ENCODE measurements around the gene SLIT1.

SLIT1 gene

DNA sequence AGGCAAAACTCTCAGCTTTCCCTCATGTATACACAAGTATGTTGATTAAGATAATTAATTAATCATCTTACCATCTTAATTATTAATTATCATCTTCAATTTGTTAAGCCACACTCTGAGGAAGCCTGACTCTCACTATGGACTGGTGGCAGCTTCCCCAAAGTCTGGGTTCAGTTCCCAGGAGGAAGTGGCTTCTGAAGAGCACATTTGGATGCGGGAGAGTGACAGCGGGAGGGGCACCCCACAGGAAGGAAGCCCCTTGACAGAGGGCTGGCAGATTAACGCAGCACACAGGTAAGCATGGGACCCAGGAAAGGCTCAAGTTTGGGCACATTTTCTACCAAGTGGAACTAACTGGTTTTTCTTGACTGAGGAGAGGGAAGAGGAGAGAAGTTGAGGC, 13.4 kb upstream of the SLIT1 start:
- no peaks in the 10 kb centered on the region for H3K36me3 ChIP-seq (ENCODE audit: insufficient read depth, low read length)
- peaks cover 4% of the 10 kb centered on the region for H3K4me1 ChIP-seq (ENCODE audit: control insufficient read depth, insufficient read depth, low read length)
- H3K9me3 ChIP-seq (replicated peaks; ENCODE audit: low read length) = peaks cover 2% of the 10 kb centered on the region
- H3K27me3 ChIP-seq (ENCODE audit: control insufficient read depth, insufficient read depth, low read length) = peaks cover 46% of the 10 kb centered on the region
- no peak overlapping the region for H3K9ac ChIP-seq (ENCODE audit: low read depth, low read length)
- no peak overlapping the region for H3K4me2 ChIP-seq (ENCODE audit: low read length)
- no peak overlapping the region for H3K4me3 ChIP-seq (ENCODE audit: low read length)

DNA sequence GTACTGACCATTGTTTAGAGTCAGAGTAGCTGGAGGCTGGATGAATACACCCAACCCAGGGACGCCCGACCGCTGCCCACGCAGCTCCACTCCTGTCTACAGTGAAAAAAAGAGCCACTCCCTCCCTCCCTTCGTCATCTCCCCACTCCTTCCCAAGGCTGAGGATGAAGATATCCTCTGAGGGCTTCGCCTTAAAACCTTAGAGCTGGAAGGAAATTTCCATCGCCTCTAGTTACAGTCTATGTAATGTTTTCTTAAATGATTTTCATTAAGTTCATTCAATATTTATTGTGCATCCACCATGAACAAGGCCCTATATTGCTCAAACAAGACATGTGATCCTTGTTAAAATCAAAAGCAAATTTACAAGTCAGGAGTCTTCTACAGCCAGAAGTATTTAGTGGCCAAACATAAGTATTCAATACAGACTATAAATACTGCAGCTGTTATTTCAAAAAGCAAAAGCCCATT, 11.3 kb upstream of the SLIT1 start:
- Histone ChIP-seq H3K4me2 (ENCODE audit: low read length) (no peak overlapping the region), H3K9me3 (replicated peaks; ENCODE audit: low read length) (no peaks in the 10 kb centered on the region), H3K27me3 (ENCODE audit: control insufficient read depth, insufficient read depth, low read length) (peaks cover 58% of the 10 kb centered on the region), H3K4me1 (ENCODE audit: control insufficient read depth, insufficient read depth, low read length) (peaks cover 4% of the 10 kb centered on the region), H3K36me3 (ENCODE audit: insufficient read depth, low read length) (no peaks in the 10 kb centered on the region), H3K9ac (ENCODE audit: low read depth, low read length) (no peak overlapping the region), H3K4me3 (ENCODE audit: low read length) (no peak overlapping the region)

DNA sequence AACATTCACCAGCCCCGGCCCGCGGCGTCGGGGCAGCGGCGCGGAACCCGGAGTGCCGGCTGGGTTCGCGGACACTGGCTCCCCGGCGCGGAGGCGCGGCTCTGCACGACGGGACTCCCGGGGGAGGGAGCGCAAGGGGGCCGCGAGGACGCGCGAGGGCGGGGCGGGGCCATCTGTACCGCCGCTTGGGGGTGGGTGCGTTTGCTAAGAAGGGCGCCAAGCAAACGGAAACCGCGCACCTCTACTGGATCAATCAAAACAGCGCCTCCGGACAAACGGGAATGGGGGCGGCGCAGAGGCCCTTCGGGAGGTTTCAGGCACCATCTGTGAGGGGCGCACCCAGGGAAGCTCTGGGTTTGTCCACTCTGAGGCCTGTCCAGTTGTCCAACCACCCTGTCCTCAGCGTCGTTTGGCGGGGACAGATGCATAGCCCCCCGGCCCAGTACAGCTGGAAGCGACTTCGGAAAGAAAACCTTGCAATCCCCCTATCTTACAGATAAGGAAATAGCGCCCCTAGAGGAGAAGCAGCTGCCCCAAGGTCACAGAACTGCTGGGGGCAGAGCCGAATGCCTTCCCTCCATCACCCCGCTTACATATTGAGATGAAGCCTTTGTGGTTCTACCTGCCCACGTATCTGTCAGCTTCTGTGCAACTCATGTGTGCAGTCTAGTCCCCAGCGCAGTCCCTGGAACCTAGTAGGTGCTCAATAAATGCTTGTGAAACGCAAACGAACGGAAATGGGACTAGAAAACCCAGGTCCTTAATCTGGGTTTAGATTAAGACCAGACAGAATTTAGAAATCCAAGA, 10.7 kb upstream of the SLIT1 start:
- H3K4me2 ChIP-seq (ENCODE audit: low read length) = peak overlapping the region; percentile 95
- H3K36me3 ChIP-seq (ENCODE audit: insufficient read depth, low read length) = no peaks in the 10 kb centered on the region
- H3K4me3 ChIP-seq (ENCODE audit: low read length) = peak overlapping the region; percentile 74
- peak overlapping the region; percentile 13 for H3K9ac ChIP-seq (ENCODE audit: low read depth, low read length)
- H3K4me1 ChIP-seq (ENCODE audit: control insufficient read depth, insufficient read depth, low read length) = peaks cover 4% of the 10 kb centered on the region
- peaks cover 62% of the 10 kb centered on the region for H3K27me3 ChIP-seq (ENCODE audit: control insufficient read depth, insufficient read depth, low read length)
- no peaks in the 10 kb centered on the region for H3K9me3 ChIP-seq (replicated peaks; ENCODE audit: low read length)

DNA sequence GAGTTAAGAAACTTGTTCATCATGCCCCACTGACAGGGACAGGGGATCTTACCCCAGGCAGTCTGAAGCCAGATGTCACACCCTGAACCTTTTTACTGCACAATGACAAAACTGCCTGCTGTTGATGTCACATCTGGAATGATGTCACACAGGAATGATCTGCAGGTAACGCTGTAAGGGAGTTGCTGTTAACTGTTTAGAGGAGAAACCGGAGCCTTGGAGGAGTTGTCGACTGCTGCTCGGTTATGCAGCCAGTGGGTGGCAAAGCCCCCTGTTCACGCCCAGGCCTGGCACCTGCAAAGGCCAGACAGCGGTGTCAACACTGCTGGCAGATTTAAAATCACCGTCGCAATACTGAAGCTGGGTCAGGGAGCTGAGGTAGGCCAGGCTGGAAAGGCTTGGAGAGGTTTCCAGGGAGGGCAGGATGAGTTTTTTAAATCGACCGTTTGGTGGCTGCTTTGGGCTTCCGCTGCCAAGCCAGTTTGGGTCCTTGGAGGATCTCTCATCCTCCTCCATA, 10.0 kb upstream of the SLIT1 start:
- Histone ChIP-seq H3K27me3 (ENCODE audit: control insufficient read depth, insufficient read depth, low read length) (peaks cover 58% of the 10 kb centered on the region), H3K4me3 (ENCODE audit: low read length) (peak overlapping the region; percentile 74), H3K9ac (ENCODE audit: low read depth, low read length) (no peak overlapping the region), H3K4me1 (ENCODE audit: control insufficient read depth, insufficient read depth, low read length) (peaks cover 4% of the 10 kb centered on the region), H3K4me2 (ENCODE audit: low read length) (peak overlapping the region; percentile 95), H3K36me3 (ENCODE audit: insufficient read depth, low read length) (no peaks in the 10 kb centered on the region), H3K9me3 (replicated peaks; ENCODE audit: low read length) (no peaks in the 10 kb centered on the region)

- Histone ChIP-seq H3K9me3 (replicated peaks; ENCODE audit: low read length) (no peaks in the 10 kb centered on the region), H3K4me3 (ENCODE audit: low read length) (no peak overlapping the region), H3K4me2 (ENCODE audit: low read length) (no peak overlapping the region), H3K27me3 (ENCODE audit: control insufficient read depth, insufficient read depth, low read length) (peaks cover 67% of the 10 kb centered on the region), H3K9ac (ENCODE audit: low read depth, low read length) (no peak overlapping the region), H3K36me3 (ENCODE audit: insufficient read depth, low read length) (no peaks in the 10 kb centered on the region), H3K4me1 (ENCODE audit: control insufficient read depth, insufficient read depth, low read length) (peaks cover 4% of the 10 kb centered on the region)
Observed at GRCh38 chr10:97192952-97193435, 7.2 kb upstream of the SLIT1 start.

DNA sequence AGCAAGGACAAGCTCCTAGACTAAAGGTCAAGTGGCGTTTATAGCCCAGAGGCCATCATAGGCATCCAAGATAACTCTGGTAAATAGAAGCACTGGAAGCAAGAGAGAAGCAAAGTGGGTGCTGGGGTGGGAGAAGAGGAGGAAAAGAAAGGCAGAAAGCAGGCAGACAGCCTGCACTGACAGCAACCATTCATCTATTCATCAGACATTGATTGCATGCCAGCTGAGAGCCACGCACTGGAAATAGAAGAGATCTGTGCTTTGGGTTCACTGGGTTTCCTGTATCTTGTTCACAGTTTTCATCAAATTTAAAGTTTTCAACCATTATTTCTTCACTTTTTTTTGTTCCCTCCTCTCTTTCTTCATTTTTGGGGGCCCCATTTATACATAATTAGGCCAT, 4.7 kb upstream of the SLIT1 start:
- Histone ChIP-seq H3K4me3 (ENCODE audit: low read length) (no peak overlapping the region), H3K9ac (ENCODE audit: low read depth, low read length) (no peak overlapping the region), H3K27me3 (ENCODE audit: control insufficient read depth, insufficient read depth, low read length) (peaks cover 70% of the 10 kb centered on the region), H3K4me2 (ENCODE audit: low read length) (no peak overlapping the region), H3K4me1 (ENCODE audit: control insufficient read depth, insufficient read depth, low read length) (no peaks in the 10 kb centered on the region), H3K36me3 (ENCODE audit: insufficient read depth, low read length) (no peaks in the 10 kb centered on the region), H3K9me3 (replicated peaks; ENCODE audit: low read length) (no peaks in the 10 kb centered on the region)

GRCh38 chr10:97188261-97188711, 2.5 kb upstream of the SLIT1 start:
- Histone ChIP-seq H3K4me1 (ENCODE audit: control insufficient read depth, insufficient read depth, low read length) (no peaks in the 10 kb centered on the region), H3K9ac (ENCODE audit: low read depth, low read length) (no peak overlapping the region), H3K4me3 (ENCODE audit: low read length) (no peak overlapping the region), H3K36me3 (ENCODE audit: insufficient read depth, low read length) (no peaks in the 10 kb centered on the region), H3K9me3 (replicated peaks; ENCODE audit: low read length) (no peaks in the 10 kb centered on the region), H3K27me3 (ENCODE audit: control insufficient read depth, insufficient read depth, low read length) (peaks cover 86% of the 10 kb centered on the region), H3K4me2 (ENCODE audit: low read length) (no peak overlapping the region)

- Histone ChIP-seq H3K36me3 (ENCODE audit: insufficient read depth, low read length) (no peaks in the 10 kb centered on the region), H3K9me3 (replicated peaks; ENCODE audit: low read length) (no peaks in the 10 kb centered on the region), H3K27me3 (ENCODE audit: control insufficient read depth, insufficient read depth, low read length) (peaks cover 86% of the 10 kb centered on the region), H3K4me2 (ENCODE audit: low read length) (no peak overlapping the region), H3K4me3 (ENCODE audit: low read length) (no peak overlapping the region), H3K4me1 (ENCODE audit: control insufficient read depth, insufficient read depth, low read length) (no peaks in the 10 kb centered on the region), H3K9ac (ENCODE audit: low read depth, low read length) (no peak overlapping the region)
Observed at GRCh38 chr10:97186911-97187310, 1.2 kb upstream of the SLIT1 start.

- Histone ChIP-seq H3K36me3 (ENCODE audit: insufficient read depth, low read length) (no peaks in the 10 kb centered on the region), H3K9ac (ENCODE audit: low read depth, low read length) (no peak overlapping the region), H3K4me3 (ENCODE audit: low read length) (no peak overlapping the region), H3K27me3 (ENCODE audit: control insufficient read depth, insufficient read depth, low read length) (peaks cover 90% of the 10 kb centered on the region), H3K4me2 (ENCODE audit: low read length) (no peak overlapping the region), H3K4me1 (ENCODE audit: control insufficient read depth, insufficient read depth, low read length) (no peaks in the 10 kb centered on the region), H3K9me3 (replicated peaks; ENCODE audit: low read length) (no peaks in the 10 kb centered on the region)
Observed at GRCh38 chr10:97184971-97185325, 811 bp downstream of the SLIT1 start.

- Histone ChIP-seq H3K9me3 (replicated peaks; ENCODE audit: low read length) (no peaks in the 10 kb centered on the region), H3K4me1 (ENCODE audit: control insufficient read depth, insufficient read depth, low read length) (no peaks in the 10 kb centered on the region), H3K4me2 (ENCODE audit: low read length) (no peak overlapping the region), H3K9ac (ENCODE audit: low read depth, low read length) (no peak overlapping the region), H3K4me3 (ENCODE audit: low read length) (no peak overlapping the region), H3K27me3 (ENCODE audit: control insufficient read depth, insufficient read depth, low read length) (peaks cover 93% of the 10 kb centered on the region), H3K36me3 (ENCODE audit: insufficient read depth, low read length) (no peaks in the 10 kb centered on the region)
Observed at GRCh38 chr10:97183314-97183713, 2.4 kb downstream of the SLIT1 start.

- no peaks in the 10 kb centered on the region for H3K9me3 ChIP-seq (replicated peaks; ENCODE audit: low read length)
- no peak overlapping the region for H3K4me2 ChIP-seq (ENCODE audit: low read length)
- no peak overlapping the region for H3K9ac ChIP-seq (ENCODE audit: low read depth, low read length)
- H3K4me3 ChIP-seq (ENCODE audit: low read length) = no peak overlapping the region
- H3K36me3 ChIP-seq (ENCODE audit: insufficient read depth, low read length) = no peaks in the 10 kb centered on the region
- H3K4me1 ChIP-seq (ENCODE audit: control insufficient read depth, insufficient read depth, low read length) = no peaks in the 10 kb centered on the region
- H3K27me3 ChIP-seq (ENCODE audit: control insufficient read depth, insufficient read depth, low read length) = peaks cover 93% of the 10 kb centered on the region
Observed at GRCh38 chr10:97182288-97182990, 3.3 kb downstream of the SLIT1 start.

Measured in skeletal muscle satellite cell (primary cell).